GM21515 (cell line): ENCODE data around the gene MELTF.
"Not testable (repeated sequence)": the region's sequence is repeated elsewhere in the genome, so short reads cannot be mapped to it uniquely, and the experiment has no call there.

Source experiments
- ATAC-seq: cut with Tn5 transposase; IDR thresholded peaks from one replicate; pipeline ENCODE4 v1.9.1; 2021; ENCODE audit not compliant: unreplicated experiment

MELTF gene

GRCh38 chr3:197029511-197030167, at the start of gene MELTF:
Gene MELTF, minus strand, starts transcription at chr3:197029817. Its CDS starts 115 bp downstream, at chr3:197029702.
- ATAC-seq = peak; percentile 83

GRCh38 chr3:197076415-197076814, 46.8 kb upstream of the MELTF start:
- no peak for ATAC-seq

GRCh38 chr3:197068077-197068476, 38.5 kb upstream of the MELTF start:
- ATAC-seq = no peak

- no peak for ATAC-seq
Measured at GRCh38 chr3:197064771-197065170, 35.2 kb upstream of the MELTF start.

GRCh38 chr3:197062446-197062845, 32.8 kb upstream of the MELTF start:
- no peak for ATAC-seq

GRCh38 chr3:197051637-197052036, 22.0 kb upstream of the MELTF start:
- not testable (repeated sequence) for ATAC-seq

GRCh38 chr3:197050511-197050910, 20.9 kb upstream of the MELTF start:
- ATAC-seq = no peak

- no peak for ATAC-seq
Measured at GRCh38 chr3:197042539-197042938, 12.9 kb upstream of the MELTF start.

- ATAC-seq = no peak
Measured at GRCh38 chr3:197041875-197042488, 12.4 kb upstream of the MELTF start.

- ATAC-seq = no peak
Measured at GRCh38 chr3:197040658-197041057, 11.0 kb upstream of the MELTF start.

- no peak for ATAC-seq
Measured at GRCh38 chr3:197038679-197039462, 9.3 kb upstream of the MELTF start.

- ATAC-seq = no peak
Measured at GRCh38 chr3:197035577-197035976, 6.0 kb upstream of the MELTF start.

- not testable (repeated sequence) for ATAC-seq
Measured at GRCh38 chr3:197034778-197035177, 5.2 kb upstream of the MELTF start.

- ATAC-seq = not testable (repeated sequence)
Measured at GRCh38 chr3:197033764-197034163, 4.1 kb upstream of the MELTF start.

GRCh38 chr3:197031315-197032285, 2.0 kb upstream of the MELTF start:
- no peak for ATAC-seq

GRCh38 chr3:197030379-197031314, 1.0 kb upstream of the MELTF start:
- ATAC-seq = no peak

GRCh38 chr3:197028728-197029510, 698 bp downstream of the MELTF start:
- no peak for ATAC-seq

- ATAC-seq = no peak
Measured at GRCh38 chr3:197027896-197028727, 1.5 kb downstream of the MELTF start.
